H1 (cell line): ENCODE measurements around the gene WRAP53. TPM values are rescaled to one million over a fixed set of nuclear protein-coding genes. Genes with fewer than 3 reads are reported as not detected.

Experiments used
- CTCF ChIA-PET: fragments of 300-600 bp; sonication (Branson Sonifier 250); formaldehyde crosslinking; loops from one replicate; lab custom pipeline; 2021; ENCODE audit not compliant: partially characterized antibody; lab: Charles Lee
- POLR2A ChIA-PET: fragments of 300-600 bp; sonication (Branson Sonifier 250); formaldehyde crosslinking; loops from one replicate; lab custom pipeline; 2021; ENCODE audit warnings: inconsistent platforms; ENCODE audit not compliant: partially characterized antibody; lab: Charles Lee
- DNase-seq, 2 experiments: peaks; one replicate each; pipeline versions ENCODE4 v3.0.0 to v3.0.0-alpha.2; 2010 to 2022; ENCODE audit warnings: low spot score in 2 of 2, low read depth in 1 of 2, mixed read lengths in 1 of 2
- FAIRE-seq: peaks from 2 replicates; lab custom pipeline; 2011; peaks lifted over from hg19 to GRCh38; lab: Jason Lieb, UNC
- H2AFZ ChIP-seq: 2 replicates; pipeline ENCODE4 v1.8.1; 2012; ENCODE audit warnings: low read length, inconsistent platforms
- H2AK5ac ChIP-seq: 2 replicates; pipeline ENCODE4 v1.6.1; 2013; ENCODE audit warnings: low read depth, low read length
- H2BK120ac ChIP-seq: replicated peaks from 2 replicates; pipeline ENCODE3; 2013; ENCODE audit warnings: low read depth, low read length, inconsistent platforms
- H2BK12ac ChIP-seq: 2 replicates; pipeline ENCODE4 v1.6.1; 2013; ENCODE audit warnings: low read depth, low read length
- H2BK15ac ChIP-seq: 2 replicates; pipeline ENCODE4 v1.6.1; 2013; ENCODE audit warnings: low read length
- H2BK20ac ChIP-seq: 2 replicates; pipeline ENCODE4 v1.6.1; 2013; ENCODE audit warnings: low read length
- H2BK5ac ChIP-seq: 2 replicates; pipeline ENCODE4 v1.6.1; 2013; ENCODE audit warnings: low read depth, low read length
- H3K14ac ChIP-seq: 2 replicates; pipeline ENCODE4 v1.6.1; 2013; ENCODE audit warnings: inconsistent platforms; ENCODE audit not compliant: insufficient read length
- H3K18ac ChIP-seq: 2 replicates; pipeline ENCODE4 v1.6.1; 2013; ENCODE audit warnings: low read length; ENCODE audit errors: extremely low read depth
- H3K23ac ChIP-seq: 2 replicates; pipeline ENCODE4 v1.6.1; 2013; ENCODE audit warnings: inconsistent platforms; ENCODE audit not compliant: insufficient read length
- H3K23me2 ChIP-seq: 2 replicates; pipeline ENCODE4 v1.6.1; 2013; ENCODE audit warnings: low read depth, low read length
- H3K27ac ChIP-seq: 2 replicates; pipeline ENCODE4 v1.6.1; 2011; ENCODE audit warnings: low read depth, low read length, inconsistent platforms
- H3K27me3 ChIP-seq, 4 experiments: replicated peaks in 1 of 4; 1 replicate in 1 of 4; 2 replicates in 3 of 4; pipeline versions ENCODE4 v1.6.1 to v1.8.1; 2011 to 2013; ENCODE audit warnings: low read length in 3 of 4, mild to moderate bottlenecking in 3 of 4, inconsistent platforms in 2 of 4, mixed read lengths in 2 of 4, moderate library complexity in 1 of 4; ENCODE audit not compliant: control insufficient read depth in 3 of 4, insufficient read depth in 3 of 4; ENCODE audit errors: extremely low read depth in 1 of 4
- H3K36me3 ChIP-seq, 4 experiments: 2 replicates each; pipeline versions ENCODE4 v1.6.1 to v1.8.1; 2011 to 2013; ENCODE audit warnings: mild to moderate bottlenecking in 4 of 4, low read length in 3 of 4, moderate library complexity in 2 of 4, control low read depth in 1 of 4, inconsistent platforms in 1 of 4; ENCODE audit not compliant: insufficient read depth in 4 of 4, control insufficient read depth in 2 of 4
- H3K4ac ChIP-seq: replicated peaks from 2 replicates; pipeline ENCODE3; 2013; ENCODE audit warnings: low read length, low read depth, mixed read lengths, inconsistent platforms; ENCODE audit not compliant: insufficient read length
- H3K4me1 ChIP-seq, 4 experiments: replicated peaks in 1 of 4; 1 replicate in 1 of 4; 2 replicates in 3 of 4; pipeline versions ENCODE4 v1.6.1 to v1.8.1; 2011 to 2013; ENCODE audit warnings: low read length in 3 of 4, inconsistent platforms in 2 of 4, mixed read lengths in 1 of 4; ENCODE audit not compliant: insufficient read depth in 4 of 4, control insufficient read depth in 3 of 4
- H3K4me2 ChIP-seq, 2 experiments: 2 replicates each; pipeline versions ENCODE4 v1.6.1 to v1.8.1; 2011 to 2013; ENCODE audit warnings: low read depth in 2 of 2, low read length in 2 of 2, control low read depth in 1 of 2, inconsistent platforms in 1 of 2, mild to moderate bottlenecking in 1 of 2; ENCODE audit not compliant: insufficient read depth in 1 of 2
- H3K4me3 ChIP-seq, 4 experiments: fragments of 200-600, 300-600 bp in 1 of 4; sonication (generic), shearing (Covaris generic), sonication (Bioruptor Twin) in 1 of 4; 2 replicates each; pipeline versions ENCODE4 v1.5.1 to v1.8.1; 2011 to 2016; ENCODE audit warnings: low read length in 4 of 4, low read depth in 3 of 4, control low read depth in 2 of 4, inconsistent platforms in 2 of 4, mild to moderate bottlenecking in 2 of 4, mixed read lengths in 1 of 4, moderate library complexity in 1 of 4; ENCODE audit not compliant: insufficient read depth in 2 of 4; ENCODE audit errors: extremely low read depth in 1 of 4
- H3K56ac ChIP-seq: replicated peaks from 2 replicates; pipeline ENCODE3; 2013; ENCODE audit warnings: low read depth, mild to moderate bottlenecking, mixed read lengths, low read length, inconsistent platforms; ENCODE audit not compliant: insufficient read length
- H3K79me1 ChIP-seq: 2 replicates; pipeline ENCODE4 v1.6.1; 2013; ENCODE audit warnings: low read depth, low read length, control low read depth
- H3K79me2 ChIP-seq, 2 experiments: 2 replicates each; pipeline versions ENCODE4 v1.6.1 to v1.8.1; 2012 to 2013; ENCODE audit warnings: low read length in 2 of 2, mild to moderate bottlenecking in 2 of 2, inconsistent platforms in 1 of 2; ENCODE audit not compliant: insufficient read depth in 2 of 2, control insufficient read depth in 1 of 2
- H3K9ac ChIP-seq, 4 experiments: replicated peaks in 1 of 4; 1 replicate in 1 of 4; 2 replicates in 3 of 4; pipeline versions ENCODE4 v1.6.1 to v1.8.1; 2011 to 2013; ENCODE audit warnings: low read depth in 3 of 4, low read length in 3 of 4, control low read depth in 2 of 4, mild to moderate bottlenecking in 2 of 4, moderate library complexity in 2 of 4, inconsistent platforms in 1 of 4; ENCODE audit errors: extremely low read depth in 1 of 4
- H3K9me3 ChIP-seq, 2 experiments: 2 replicates each; pipeline versions ENCODE4 v1.6.1 to v1.8.1; 2012 to 2013; ENCODE audit warnings: mild to moderate bottlenecking in 2 of 2, moderate library complexity in 2 of 2, control low read depth in 1 of 2, inconsistent platforms in 1 of 2, low read depth in 1 of 2, low read length in 1 of 2, mixed read lengths in 1 of 2; ENCODE audit not compliant: insufficient read depth in 2 of 2
- H4K20me1 ChIP-seq, 2 experiments: replicated peaks in 1 of 2; 2 replicates each; pipeline versions ENCODE3 to v1.8.1; 2011 to 2013; ENCODE audit warnings: inconsistent platforms in 2 of 2, low read length in 2 of 2, mild to moderate bottlenecking in 1 of 2; ENCODE audit not compliant: insufficient read depth in 2 of 2, control insufficient read depth in 1 of 2
- H4K5ac ChIP-seq: 2 replicates; pipeline ENCODE4 v1.6.1; 2013; ENCODE audit warnings: low read length, low read depth, mixed read lengths, inconsistent platforms; ENCODE audit not compliant: insufficient read length
- H4K8ac ChIP-seq: 2 replicates; pipeline ENCODE4 v1.8.0; 2013; ENCODE audit warnings: mild to moderate bottlenecking, moderate library complexity, low read length, inconsistent platforms; ENCODE audit not compliant: insufficient read depth; ENCODE audit errors: extremely low read depth
- H4K91ac ChIP-seq: replicated peaks from 2 replicates; pipeline ENCODE3; 2013; ENCODE audit warnings: low read length, mixed read lengths, inconsistent platforms; ENCODE audit not compliant: insufficient read length
- BACH1 ChIP-seq: IDR thresholded peaks from 2 replicates; pipeline ENCODE4 v1.6.1; 2012; ENCODE audit warnings: low read length, improper control_type of control experiment
- CHD1 ChIP-seq: IDR thresholded peaks from 2 replicates; pipeline ENCODE4 v1.6.1; 2012; ENCODE audit warnings: low read depth, low read length, improper control_type of control experiment
- GTF2F1 ChIP-seq: IDR thresholded peaks from 2 replicates; pipeline ENCODE4 v1.6.1; 2012; ENCODE audit warnings: low read depth, low read length, improper control_type of control experiment, borderline replicate concordance
- RBBP5 ChIP-seq: IDR thresholded peaks from 2 replicates; pipeline ENCODE4 v1.7.1; 2012; ENCODE audit warnings: low read depth, mild to moderate bottlenecking, inconsistent platforms, low read length, moderate library complexity, borderline replicate concordance
- TBP ChIP-seq: IDR thresholded peaks from 2 replicates; pipeline ENCODE4 v1.6.1; 2011; ENCODE audit warnings: low read depth, low read length, improper control_type of control experiment
- WGBS, 2 experiments: shearing (Covaris generic) in 1 of 2; methylation state at CpG; one replicate each; pipeline versions ENCODE4 v1.1.6 to v1.1.7; 2013 to 2015; ENCODE audit warnings: low lambda C conversion rate in 2 of 2, mixed read lengths in 2 of 2, inconsistent platforms in 1 of 2, low coverage in 1 of 2, missing lambda C conversion rate in 1 of 2; ENCODE audit not compliant: insufficient replicate concordance in 2 of 2, insufficient coverage in 1 of 2, insufficient read length in 1 of 2; ENCODE audit errors: extremely low coverage in 1 of 2, missing lambda C conversion rate in 1 of 2; 5-methylcytosine and 5-hydroxymethylcytosine counted together
- polyA plus RNA-seq, 7 experiments: library from polyadenylated mRNA; depleted of rRNA in 3 of 7; stranded (reverse) in 5 of 7; unstranded in 2 of 7; fragments of >200 nt in 5 of 7; fragments of 200-250 nt in 2 of 7; gene quantifications; 1 replicate in 5 of 7; 2 replicates in 1 of 7; 4 replicates in 1 of 7; pipeline versions ENCODE4 v1.2.1 to v1.2.3, GENCODE V29; 2011 to 2013; ENCODE audit warnings: missing spikeins in 2 of 7, mixed read lengths in 2 of 7
- total RNA-seq: library from RNA; stranded (reverse); fragmentation: NEBNext Ultra II Directional; extraction: Animal tissue kit (Norgen Biotek cat#: 25700); gene quantifications from 2 replicates; pipeline ENCODE4 v1.2.1, GENCODE V29; 2021

Gene WRAP53
- total and polyA plus RNA-seq, 2 of the 8 experiments (the other 6 are each of a cell fraction or from before 2014, with no cell fraction given), result 29.2 to 30.1 TPM

GRCh38 chr17:7677388-7678067, 10.7 kb upstream of the WRAP53 start:
- 28% methylated on average over 10 of the region's 10 CpGs; no CpG with 5 or more reads in 1 of the 2 experiments for WGBS, 2 experiments
- H3K27ac ChIP-seq, result no peak overlapping the region
- no peak overlapping the region for H3K9ac ChIP-seq
- H2BK20ac ChIP-seq, result no peak overlapping the region
- H3K18ac ChIP-seq, result no peak overlapping the region
- no peak overlapping the region for H4K8ac ChIP-seq
- peaks cover 5 to 18% (median 12%) of the 10 kb centered on the region in 4 experiments for H3K4me1 ChIP-seq
- no peak overlapping the region for H3K56ac ChIP-seq
- no peak overlapping the region for H3K14ac ChIP-seq
- H3K23me2 ChIP-seq, result no peaks in the 10 kb centered on the region
- H3K4me3 ChIP-seq, result peak overlapping the region in 2 of 4 experiments; percentile 1 to 15; a peak in 2 of 8 replicates
- H3K27me3 ChIP-seq, result no peaks in the 10 kb centered on the region
- FAIRE-seq, result peak; percentile 32
- H4K5ac ChIP-seq, result no peak overlapping the region
- 0 out of 2 replicates have a peak overlapping the region, but pooled peaks have one; percentile 60 for H2BK12ac ChIP-seq
- H3K23ac ChIP-seq, result no peak overlapping the region
- TF ChIP-seq CHD1, result no peak
- TF ChIP-seq TBP, result no peak
- TF ChIP-seq BACH1, result no peak
- no peak for TF ChIP-seq GTF2F1
- no peak for TF ChIP-seq RBBP5
- no peak overlapping the region for H2AK5ac ChIP-seq
- DNase-seq, result no peak
- H2AFZ ChIP-seq, result no peak overlapping the region
- peak overlapping the region; percentile 57 for H4K91ac ChIP-seq
- peaks cover 3% of the 10 kb centered on the region; the same call in 1 of the 2 replicates for H3K79me1 ChIP-seq
- H3K79me2 ChIP-seq, result peaks cover 2 to 33% of the 10 kb centered on the region in 2 experiments; a peak in 3 of 4 replicates
- POLR2A ChIA-PET, result interaction anchor here (0.7 to 79.4 kb wide), 8 partner anchors 11 to 159 kb away, joined by 3 to 2272 read pairs (median 8); partner anchors contain the start of genes ATP1B2, CD68, FXR2 and MPDU1
- H3K36me3 ChIP-seq, result peaks cover 23 to 36% (median 31%) of the 10 kb centered on the region in 4 experiments
- no peak overlapping the region for H2BK120ac ChIP-seq
- CTCF ChIA-PET, result interaction anchor here (0.6 to 15.7 kb wide), 6 partner anchors 8 to 88 kb away, joined by 4 to 332 read pairs (median 66); partner anchors contain the start of genes SHBG, SOX15, TP53 and WRAP53
- H3K9me3 ChIP-seq, result peaks cover 5 to 13% of the 10 kb centered on the region in 2 experiments; a peak in 2 of 4 replicates
- H2BK5ac ChIP-seq, result no peak overlapping the region
- peak overlapping the region; percentile 47 to 57; a peak in 3 of 4 replicates for H3K4me2 ChIP-seq
- no peak overlapping the region for H2BK15ac ChIP-seq
- H4K20me1 ChIP-seq, result peaks cover 5 to 6% of the 10 kb centered on the region in 2 experiments
- H3K4ac ChIP-seq, result no peak overlapping the region
